Smooth muscle cell (in vitro differentiated cells): ENCODE results near the gene COMMD1. TPM values are rescaled to one million over a fixed set of nuclear protein-coding genes. Genes with fewer than 3 reads are reported as not detected.

Experiments
- DNase-seq: peaks from one replicate; lab custom pipeline; 2025; ENCODE audit not compliant: unreplicated experiment; lab: John Stamatoyannopoulos, UW
- H2AFZ ChIP-seq: fragments of 200-600 bp; sonication (generic); 2 replicates; pipeline ENCODE4 v1.6.0; 2016; ENCODE audit warnings: antibody characterized with exemption, low read depth, mild to moderate bottlenecking
- H3F3A ChIP-seq: fragments of 200-600 bp; sonication (generic); 2 replicates; pipeline ENCODE4 v1.6.0; 2017; ENCODE audit warnings: antibody characterized with exemption, low read depth
- H3K27ac ChIP-seq: fragments of 200-600 bp; sonication (generic); 2 replicates; pipeline ENCODE4 v1.5.1; 2016; ENCODE audit warnings: low read depth, mild to moderate bottlenecking
- H3K27me3 ChIP-seq: fragments of 200-600 bp; sonication (generic); 2 replicates; pipeline ENCODE4 v1.6.1; 2016; ENCODE audit warnings: low read depth, mild to moderate bottlenecking
- H3K36me3 ChIP-seq: fragments of 200-600 bp; sonication (generic); 2 replicates; pipeline ENCODE4 v1.5.1; 2016; ENCODE audit warnings: low read depth
- H3K4me1 ChIP-seq: fragments of 200-600 bp; sonication (generic); 2 replicates; pipeline ENCODE4 v1.5.1; 2016; ENCODE audit warnings: low read depth
- H3K4me2 ChIP-seq: fragments of 200-600 bp; sonication (generic); 2 replicates; pipeline ENCODE4 v1.6.0; 2016; ENCODE audit warnings: mild to moderate bottlenecking
- H3K4me3 ChIP-seq: fragments of 200-600 bp; sonication (generic); 2 replicates; pipeline ENCODE4 v1.5.1; 2016; ENCODE audit warnings: mild to moderate bottlenecking
- H3K79me2 ChIP-seq: fragments of 200-600 bp; sonication (generic); 2 replicates; pipeline ENCODE4 v1.6.0; 2016; ENCODE audit warnings: low read depth, mild to moderate bottlenecking
- H3K9ac ChIP-seq: fragments of 200-600 bp; sonication (generic); 2 replicates; pipeline ENCODE4 v1.6.0; 2016; ENCODE audit warnings: low read depth
- H3K9me3 ChIP-seq: fragments of 200-600 bp; sonication (generic); replicated peaks from 2 replicates; pipeline ENCODE4 v1.5.1; 2016; ENCODE audit warnings: low read depth
- H4K20me1 ChIP-seq: fragments of 200-600 bp; sonication (generic); 2 replicates; pipeline ENCODE4 v1.6.0; 2016; ENCODE audit warnings: low read depth
- CTCF ChIP-seq: fragments of 200-600 bp; sonication (generic); IDR thresholded peaks from 2 replicates; pipeline ENCODE4 v1.5.1; 2017; ENCODE audit warnings: borderline replicate concordance, mild to moderate bottlenecking, antibody characterized with exemption; ENCODE audit not compliant: insufficient read depth, poor library complexity, severe bottlenecking
- WGBS: methylation state at CpG from one replicate; pipeline ENCODE4 v1.1.7; 2016; ENCODE audit warnings: low lambda C conversion rate; 5-methylcytosine and 5-hydroxymethylcytosine counted together
- polyA plus RNA-seq: library from polyadenylated mRNA; unstranded; fragments of >200 nt; fragmentation: Nextera tagmentation; extraction: Ambion mirVana; gene quantifications from 2 replicates; pipeline ENCODE4 v1.2.1, GENCODE V29; 2016
- total RNA-seq: library from RNA; depleted of rRNA; stranded (reverse); fragments of >200 nt; gene quantifications from 2 replicates; pipeline ENCODE4 v1.2.3, GENCODE V29; 2014

The COMMD1 gene
- total and polyA plus RNA-seq, 2 experiments from 2014 or later: 50.6 to 82.9 TPM

- H3K4me3 ChIP-seq: no peak overlapping the region
- H3K4me2 ChIP-seq: no peak overlapping the region
- H3K79me2 ChIP-seq: no peaks in the 10 kb centered on the region
- H3F3A ChIP-seq: no peaks in the 10 kb centered on the region
- no peaks in the 10 kb centered on the region for H3K4me1 ChIP-seq
- H3K9ac ChIP-seq: no peak overlapping the region
- H3K36me3 ChIP-seq: no peaks in the 10 kb centered on the region
- no peak overlapping the region for H3K27ac ChIP-seq
- H4K20me1 ChIP-seq: no peaks in the 10 kb centered on the region
- TF ChIP-seq CTCF: no peak
- H2AFZ ChIP-seq: no peak overlapping the region
- H3K27me3 ChIP-seq: no peaks in the 10 kb centered on the region
- H3K9me3 ChIP-seq: no peaks in the 10 kb centered on the region
- WGBS: 94% methylated on average over 6 of the region's 6 CpGs
- DNase-seq: no peak
Observed at GRCh38 chr2:62076980-62077638, 171.6 kb downstream of the COMMD1 start.

GRCh38 chr2:62084801-62085200 is 179.3 kb downstream of the COMMD1 start:
- H3K4me2 ChIP-seq: no peak overlapping the region
- no peak overlapping the region for H3K27ac ChIP-seq
- no peak for DNase-seq
- H3K79me2 ChIP-seq: no peaks in the 10 kb centered on the region
- no peak overlapping the region for H3K9ac ChIP-seq
- H3K27me3 ChIP-seq: no peaks in the 10 kb centered on the region
- no peak for TF ChIP-seq CTCF
- no peaks in the 10 kb centered on the region for H3K36me3 ChIP-seq
- 89% methylated on average over 1 of the region's 1 CpG for WGBS
- no peaks in the 10 kb centered on the region for H3F3A ChIP-seq
- H3K4me1 ChIP-seq: no peaks in the 10 kb centered on the region
- no peak overlapping the region for H3K4me3 ChIP-seq
- peaks cover 2% of the 10 kb centered on the region for H3K9me3 ChIP-seq
- no peaks in the 10 kb centered on the region for H4K20me1 ChIP-seq
- no peak overlapping the region for H2AFZ ChIP-seq

GRCh38 chr2:62089658-62090057 is 184.2 kb downstream of the COMMD1 start:
- no peaks in the 10 kb centered on the region for H3K36me3 ChIP-seq
- H3K9me3 ChIP-seq: no peaks in the 10 kb centered on the region
- no peak overlapping the region for H3K27ac ChIP-seq
- WGBS: 91% methylated on average over 3 of the region's 3 CpGs
- no peak for TF ChIP-seq CTCF
- no peaks in the 10 kb centered on the region for H3K79me2 ChIP-seq
- no peaks in the 10 kb centered on the region for H3K4me1 ChIP-seq
- no peaks in the 10 kb centered on the region for H3K27me3 ChIP-seq
- DNase-seq: no peak
- no peaks in the 10 kb centered on the region for H3F3A ChIP-seq
- H3K4me3 ChIP-seq: no peak overlapping the region
- H2AFZ ChIP-seq: no peak overlapping the region
- no peak overlapping the region for H3K4me2 ChIP-seq
- H3K9ac ChIP-seq: no peak overlapping the region
- H4K20me1 ChIP-seq: no peaks in the 10 kb centered on the region

GRCh38 chr2:62091471-62091870 is 186.0 kb downstream of the COMMD1 start:
- no peak for DNase-seq
- H3K4me3 ChIP-seq: no peak overlapping the region
- no peaks in the 10 kb centered on the region for H3K27me3 ChIP-seq
- no peak overlapping the region for H3K27ac ChIP-seq
- TF ChIP-seq CTCF: no peak
- no peak overlapping the region for H3K4me2 ChIP-seq
- no peaks in the 10 kb centered on the region for H4K20me1 ChIP-seq
- no peaks in the 10 kb centered on the region for H3K9me3 ChIP-seq
- no peak overlapping the region for H2AFZ ChIP-seq
- no peaks in the 10 kb centered on the region for H3F3A ChIP-seq
- H3K9ac ChIP-seq: no peak overlapping the region
- no peaks in the 10 kb centered on the region for H3K79me2 ChIP-seq
- no peaks in the 10 kb centered on the region for H3K4me1 ChIP-seq
- 97% methylated on average over 2 of the region's 2 CpGs for WGBS
- H3K36me3 ChIP-seq: no peaks in the 10 kb centered on the region
